B cell (primary cell): Measurements from ENCODE around the gene ATP11B. TPM values are rescaled to one million over a fixed set of nuclear protein-coding genes. Genes with fewer than 3 reads are reported as not detected.

Experiments
- ATAC-seq: fragments of 200-7000 bp; cut with Tn5 transposase; one replicate; pipeline ENCODE4 v1.10.0; 2021; ENCODE audit warnings: low read depth, mild to moderate bottlenecking, moderate number of reproducible peaks, moderate library complexity
- CTCF ChIA-PET: fragments of 350-600 bp; sonication (Branson Sonifier 250); formaldehyde crosslinking; loops from one replicate; lab custom pipeline; 2021; ENCODE audit warnings: antibody characterized with exemption, inconsistent platforms; lab: Charles Lee
- POLR2A ChIA-PET: fragments of 350-600 bp; sonication (Branson Sonifier 250); formaldehyde crosslinking; loops from one replicate; lab custom pipeline; 2021; ENCODE audit warnings: antibody characterized with exemption; lab: Charles Lee
- DNase-seq: peaks from one replicate; pipeline ENCODE4 v3.0.0; 2013
- H2AFZ ChIP-seq: 2 replicates; pipeline ENCODE4 v1.6.1; 2012; ENCODE audit warnings: mild to moderate bottlenecking, low read depth, low read length; ENCODE audit not compliant: insufficient read depth, poor library complexity, severe bottlenecking
- H3K27ac ChIP-seq, 2 donors: 1 replicate in 1 of 2; 2 replicates in 1 of 2; pipeline ENCODE4 v1.5.1; 2012 to 2013; ENCODE audit warnings: low read length in 2 of 2, mild to moderate bottlenecking in 2 of 2, moderate library complexity in 1 of 2
- H3K27me3 ChIP-seq, 4 experiments: fragments of 200-600 bp in 1 of 4; sonication (generic) in 1 of 4; replicated peaks in 1 of 4; 1 replicate in 2 of 4; 2 replicates in 2 of 4; pipeline versions ENCODE4 v1.6.1 to v1.7.0; 2013 to 2016; ENCODE audit warnings: low read length in 3 of 4, mild to moderate bottlenecking in 2 of 4, mixed read lengths in 1 of 4, moderate library complexity in 1 of 4; ENCODE audit not compliant: insufficient read depth in 4 of 4, control insufficient read depth in 3 of 4; ENCODE audit errors: control extremely low read depth in 1 of 4
- H3K36me3 ChIP-seq, 2 experiments: replicated peaks in 1 of 2; 1 replicate in 1 of 2; 2 replicates in 1 of 2; pipeline versions ENCODE4 v1.6.1 to v1.7.1; 2013; ENCODE audit warnings: low read length in 1 of 2; ENCODE audit not compliant: insufficient read depth in 2 of 2, control insufficient read depth in 1 of 2; ENCODE audit errors: control extremely low read depth in 1 of 2, extremely low read depth in 1 of 2
- H3K4me1 ChIP-seq, 2 donors: fragments of 200-600 bp in 1 of 2; sonication (generic) in 1 of 2; 1 replicate in 1 of 2; 2 replicates in 1 of 2; pipeline versions ENCODE4 v1.5.1 to v1.6.1; 2013 to 2017; ENCODE audit warnings: low read length in 2 of 2; ENCODE audit not compliant: control insufficient read depth in 2 of 2, insufficient read depth in 2 of 2
- H3K4me2 ChIP-seq: replicated peaks from 2 replicates; pipeline ENCODE3; 2012; ENCODE audit warnings: mild to moderate bottlenecking, low read depth, low read length; ENCODE audit not compliant: poor library complexity, severe bottlenecking
- H3K4me3 ChIP-seq, 5 experiments: fragments of 200-600 bp in 1 of 5; sonication (generic) in 1 of 5; 1 replicate in 3 of 5; 2 replicates in 2 of 5; pipeline versions ENCODE4 v1.5.1 to v1.7.0; 2011 to 2016; ENCODE audit warnings: low read length in 4 of 5, mild to moderate bottlenecking in 4 of 5, low read depth in 2 of 5, control low read depth in 1 of 5, moderate library complexity in 1 of 5; ENCODE audit not compliant: insufficient read depth in 1 of 5; ENCODE audit errors: control extremely low read depth in 1 of 5, extremely low read depth in 1 of 5
- H3K79me2 ChIP-seq: fragments of 200-600 bp; sonication (generic); one replicate; pipeline ENCODE4 v1.6.0; 2016; ENCODE audit warnings: low read length; ENCODE audit not compliant: control insufficient read depth, insufficient read depth
- H3K9ac ChIP-seq: fragments of 200-600 bp; sonication (generic); 2 replicates; pipeline ENCODE4 v1.6.1; 2017; ENCODE audit warnings: mild to moderate bottlenecking, low read length, moderate library complexity
- H3K9me3 ChIP-seq, 3 donors: one replicate each; pipeline versions ENCODE4 v1.6.1 to v1.7.1; 2013; ENCODE audit warnings: low read length in 2 of 3; ENCODE audit not compliant: control insufficient read depth in 2 of 3, insufficient read depth in 1 of 3; ENCODE audit errors: control extremely low read depth in 1 of 3
- H4K20me1 ChIP-seq: 2 replicates; pipeline ENCODE4 v1.6.0; 2012; ENCODE audit warnings: mild to moderate bottlenecking, low read length; ENCODE audit not compliant: insufficient read depth, control insufficient read depth, poor library complexity, severe bottlenecking
- H3K27ac Mint-ChIP-seq: one replicate; pipeline ENCODE4 v1.8.0; 2021; ENCODE audit warnings: mixed read lengths
- H3K27me3 Mint-ChIP-seq: one replicate; pipeline ENCODE4 v1.8.0; 2021; ENCODE audit warnings: mixed read lengths
- H3K4me1 Mint-ChIP-seq: one replicate; pipeline ENCODE4 v1.8.0; 2021; ENCODE audit warnings: mixed read lengths
- H3K4me3 Mint-ChIP-seq: one replicate; pipeline ENCODE4 v1.8.0; 2021; ENCODE audit warnings: mixed read lengths
- H3K9me3 Mint-ChIP-seq: one replicate; pipeline ENCODE4 v1.8.0; 2022; ENCODE audit warnings: mixed read lengths; ENCODE audit not compliant: insufficient read depth
- EZH2 ChIP-seq: IDR thresholded peaks from 2 replicates; pipeline ENCODE4 v1.6.1; 2012; ENCODE audit warnings: borderline replicate concordance, low read depth, mild to moderate bottlenecking, moderate library complexity, low read length; ENCODE audit not compliant: insufficient read depth, poor library complexity, severe bottlenecking
- WGBS: methylation state at CpG from one replicate; pipeline ENCODE4 v1.1.5; 2013; ENCODE audit warnings: missing lambda C conversion rate; ENCODE audit not compliant: insufficient coverage; 5-methylcytosine and 5-hydroxymethylcytosine counted together
- intact Hi-C: fragments of 100-400 bp; cut with micrococcal nuclease; formaldehyde crosslinking; loops from one replicate; pipeline ENCODE4 v1.10.0; 2022
- polyA plus RNA-seq: library from polyadenylated mRNA; depleted of rRNA; stranded (reverse); fragments of >200 nt; gene quantifications from 2 replicates; pipeline ENCODE4 v1.2.3, GENCODE V29; 2012
- total RNA-seq, 2 donors: library from RNA; stranded (reverse); fragments of 120-200 nt in 1 of 2; gene quantifications; 1 replicate in 1 of 2; 2 replicates in 1 of 2; pipeline versions ENCODE4 v1.2.3 to v1.2.4, GENCODE V29; 2013 to 2022
- TF ChIP-seq, protein P1 (sequence below): fragments of 200-600 bp; IDR thresholded peaks from one replicate; pipeline ENCODE4 v1.8.0; 2022; ENCODE audit warnings: antibody characterized with exemption, mild to moderate bottlenecking

The ATP11B gene
- total and polyA plus RNA-seq, 2 donors (not counting 1 experiment from before 2014, with no cell fraction given): 14.0 to 81.9 TPM

DNA sequence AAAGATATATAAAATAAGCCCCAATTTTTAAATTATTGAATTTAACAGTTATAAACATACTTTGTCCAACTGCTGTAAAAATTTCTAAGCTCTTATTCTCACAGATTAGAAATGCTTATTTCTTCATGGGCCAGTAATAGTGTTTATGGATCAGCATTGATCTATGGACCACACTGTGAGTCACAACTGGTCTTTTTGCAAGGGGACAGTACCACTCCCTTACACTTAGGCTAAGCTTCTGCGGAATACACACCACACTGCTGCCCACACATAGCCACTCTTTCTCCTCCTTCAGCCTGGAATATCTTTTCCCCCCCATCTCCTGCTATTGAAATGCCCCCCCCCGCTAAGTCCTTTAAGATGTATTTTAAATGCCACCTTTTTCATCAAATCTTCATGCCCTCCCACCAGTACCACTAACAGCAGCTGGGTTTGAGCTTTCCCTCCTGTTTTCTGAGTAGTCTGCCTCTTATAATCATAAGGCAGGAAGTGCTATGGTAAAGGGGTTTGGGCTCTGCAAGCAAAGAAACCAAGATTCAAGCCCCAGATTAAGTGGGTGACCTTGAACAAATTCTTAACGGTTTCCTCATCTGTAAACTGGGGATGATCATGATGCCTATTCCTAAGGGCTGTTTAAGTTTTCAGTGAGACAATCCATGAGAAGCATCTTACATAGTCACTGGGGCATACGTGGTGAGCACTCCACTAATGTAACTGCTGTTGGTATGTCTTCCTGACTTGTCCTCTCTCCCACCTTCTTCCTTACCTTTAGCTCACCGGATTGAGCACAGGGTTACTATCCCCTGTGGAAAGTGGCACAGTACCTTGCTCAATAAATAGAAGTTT, 117.9 kb downstream of the ATP11B start:
- Mint-ChIP-seq H3K4me3 (no peak overlapping the region), H3K27me3 (no peaks in the 10 kb centered on the region), H3K4me1 (peaks cover 2% of the 10 kb centered on the region), H3K27ac (no peak overlapping the region), H3K9me3 (no peaks in the 10 kb centered on the region)
- ATAC-seq (no peak), DNase-seq (no peak)
- Histone ChIP-seq H3K79me2 (no peaks in the 10 kb centered on the region), H3K4me1 (peaks cover 0 to 3% of the 10 kb centered on the region in 2 donors), H3K27me3 (no peaks in the 10 kb centered on the region), H3K9ac (no peak overlapping the region), H3K27ac (no peak overlapping the region), H4K20me1 (no peaks in the 10 kb centered on the region), H3K4me2 (no peak overlapping the region), H2AFZ (no peak overlapping the region), H3K9me3 (no peaks in the 10 kb centered on the region), H3K4me3 (no peak overlapping the region), H3K36me3 (peaks cover 6 to 23% of the 10 kb centered on the region in 2 experiments)
- ChIA-PET CTCF (interaction anchor here (0.9 kb wide), 1 partner anchor 487 kb away, joined by 3 read pairs; no protein-coding TSS in a partner anchor), POLR2A (no interaction called here)
- intact Hi-C loops: no loop called here
- WGBS: 100% methylated on average over 3 of the region's 5 CpGs
- TF ChIP-seq, protein P1, sequence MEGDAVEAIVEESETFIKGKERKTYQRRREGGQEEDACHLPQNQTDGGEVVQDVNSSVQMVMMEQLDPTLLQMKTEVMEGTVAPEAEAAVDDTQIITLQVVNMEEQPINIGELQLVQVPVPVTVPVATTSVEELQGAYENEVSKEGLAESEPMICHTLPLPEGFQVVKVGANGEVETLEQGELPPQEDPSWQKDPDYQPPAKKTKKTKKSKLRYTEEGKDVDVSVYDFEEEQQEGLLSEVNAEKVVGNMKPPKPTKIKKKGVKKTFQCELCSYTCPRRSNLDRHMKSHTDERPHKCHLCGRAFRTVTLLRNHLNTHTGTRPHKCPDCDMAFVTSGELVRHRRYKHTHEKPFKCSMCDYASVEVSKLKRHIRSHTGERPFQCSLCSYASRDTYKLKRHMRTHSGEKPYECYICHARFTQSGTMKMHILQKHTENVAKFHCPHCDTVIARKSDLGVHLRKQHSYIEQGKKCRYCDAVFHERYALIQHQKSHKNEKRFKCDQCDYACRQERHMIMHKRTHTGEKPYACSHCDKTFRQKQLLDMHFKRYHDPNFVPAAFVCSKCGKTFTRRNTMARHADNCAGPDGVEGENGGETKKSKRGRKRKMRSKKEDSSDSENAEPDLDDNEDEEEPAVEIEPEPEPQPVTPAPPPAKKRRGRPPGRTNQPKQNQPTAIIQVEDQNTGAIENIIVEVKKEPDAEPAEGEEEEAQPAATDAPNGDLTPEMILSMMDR: no peak
- no peak for TF ChIP-seq EZH2

DNA sequence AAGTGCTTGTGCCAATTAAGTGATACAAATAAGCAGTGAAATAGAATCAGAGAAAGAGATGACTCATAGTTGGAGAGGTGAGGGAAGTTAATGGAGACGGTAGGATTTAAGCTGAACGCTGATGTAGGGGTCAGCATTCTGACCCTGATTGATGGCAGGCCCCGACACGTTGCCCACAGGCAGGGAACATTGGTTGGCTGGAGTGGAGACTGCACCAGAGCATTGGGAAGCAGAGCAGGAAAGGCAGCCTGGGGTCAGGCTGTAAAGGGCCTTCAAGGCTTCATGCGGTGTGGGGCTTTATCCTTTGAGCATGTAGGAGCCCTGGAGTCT, 118.4 kb downstream of the ATP11B start:
- intact Hi-C loops: no loop called here
- H3K4me1 Mint-ChIP-seq: peaks cover 2% of the 10 kb centered on the region
- H3K4me3 ChIP-seq: no peak overlapping the region
- DNase-seq (no peak), ATAC-seq (no peak)
- H3K9me3 ChIP-seq: no peaks in the 10 kb centered on the region
- no peaks in the 10 kb centered on the region for H3K9me3 Mint-ChIP-seq
- POLR2A ChIA-PET: no interaction called here
- H3K27me3 Mint-ChIP-seq: no peaks in the 10 kb centered on the region
- H3K4me2 ChIP-seq: no peak overlapping the region
- TF ChIP-seq EZH2: no peak
- TF ChIP-seq, protein P1: no peak
- no peaks in the 10 kb centered on the region for H3K27me3 ChIP-seq
- CTCF ChIA-PET: no interaction called here
- no peak overlapping the region for H2AFZ ChIP-seq
- 93% methylated on average over 5 of the region's 5 CpGs for WGBS
- H4K20me1 ChIP-seq: no peaks in the 10 kb centered on the region
- peaks cover 0 to 3% of the 10 kb centered on the region in 2 donors for H3K4me1 ChIP-seq
- H3K36me3 ChIP-seq: peaks cover 6 to 23% of the 10 kb centered on the region in 2 experiments
- no peak overlapping the region for H3K27ac ChIP-seq
- no peak overlapping the region for H3K4me3 Mint-ChIP-seq
- no peaks in the 10 kb centered on the region for H3K79me2 ChIP-seq
- no peak overlapping the region for H3K9ac ChIP-seq
- no peak overlapping the region for H3K27ac Mint-ChIP-seq
